Esophagus squamous epithelium (tissue), 5 donors: ENCODE measurements around the gene TMCC1. TPM values are rescaled to one million over a fixed set of nuclear protein-coding genes. Genes with fewer than 3 reads are reported as not detected.

Experiments
- DNase-seq: peaks from one replicate; lab custom pipeline; 2025; lab: John Stamatoyannopoulos, UW
- H3K27ac ChIP-seq, 4 donors: fragments of 200-600 bp; sonication (generic); one replicate each; pipeline ENCODE4 v1.5.1; 2016 to 2019; ENCODE audit warnings: mild to moderate bottlenecking in 1 of 4
- H3K27me3 ChIP-seq, 4 donors: fragments of 200-600 bp; sonication (generic); 1 replicate in 3 of 4; 2 replicates in 1 of 4; pipeline versions ENCODE4 v1.5.1 to v1.6.0; 2017 to 2021; ENCODE audit warnings: antibody characterized with exemption in 1 of 4
- H3K36me3 ChIP-seq, 3 donors: fragments of 200-600 bp; sonication (generic); one replicate each; pipeline ENCODE4 v1.5.1; 2016 to 2019
- H3K4me1 ChIP-seq, 3 donors: fragments of 200-600 bp; sonication (generic); one replicate each; pipeline ENCODE4 v1.5.1; 2017 to 2019
- H3K4me3 ChIP-seq, 4 donors: fragments of 200-600 bp; sonication (generic); 1 replicate in 3 of 4; 2 replicates in 1 of 4; pipeline ENCODE4 v1.5.1; 2016 to 2019; ENCODE audit warnings: mild to moderate bottlenecking in 2 of 4, moderate library complexity in 1 of 4
- H3K9me3 ChIP-seq, 3 donors: fragments of 200-600 bp; sonication (generic); one replicate each; pipeline ENCODE4 v1.5.1; 2016 to 2019
- CTCF ChIP-seq, 6 experiments: fragments of 450-650 bp in 4 of 6; fragments of 200-600 bp in 2 of 6; sonication (generic) in 2 of 6; IDR thresholded peaks; one replicate each; pipeline ENCODE4 v1.5.1; 2016 to 2019; ENCODE audit warnings: antibody characterized with exemption in 6 of 6, mild to moderate bottlenecking in 4 of 6, moderate library complexity in 4 of 6
- POLR2A ChIP-seq, 4 donors: fragments of 450-650 bp; IDR thresholded peaks; one replicate each; pipeline ENCODE4 v1.6.1; 2017; ENCODE audit warnings: antibody characterized with exemption in 4 of 4, mild to moderate bottlenecking in 4 of 4, moderate library complexity in 3 of 4
- WGBS, 2 donors: methylation state at CpG; one replicate each; pipeline ENCODE4 v1.1.5; 2018; 5-methylcytosine and 5-hydroxymethylcytosine counted together
- intact Hi-C: fragments of 100-400 bp; cut with DNase I; formaldehyde crosslinking; loops from one replicate; pipeline ENCODE4 v1.15.0; 2022
- total RNA-seq, 4 donors: library from RNA; depleted of rRNA; stranded (reverse); fragments of >200 nt; gene quantifications; one replicate each; pipeline ENCODE4 v1.1.0, GENCODE V29; 2016
- donor health status: DM: yes; HTN: yes; CAD: no.

TMCC1 gene
- total RNA-seq, 4 donors from 2014 or later: 13.1 to 23.5 (median 18.4) TPM

- intact Hi-C loops: no loop called here
- TF ChIP-seq CTCF (IDR thresholded peaks at IDR 0.05): no peak
- no peak for TF ChIP-seq POLR2A (IDR thresholded peaks at IDR 0.05)
- Histone ChIP-seq H3K4me1 (no peaks in the 10 kb centered on the region), H3K4me3 (no peak overlapping the region), H3K27me3 (no peaks in the 10 kb centered on the region), H3K36me3 (peaks cover 0 to 11% (median 0%) of the 10 kb centered on the region in 3 donors), H3K27ac (no peak overlapping the region), H3K9me3 (no peaks in the 10 kb centered on the region)
- 91 to 93% methylated on average over 3 of the region's 3 CpGs for WGBS, 2 donors
- DNase-seq: no peak
Measured at GRCh38 chr3:129770604-129771003, 122.9 kb downstream of the TMCC1 start.

DNA sequence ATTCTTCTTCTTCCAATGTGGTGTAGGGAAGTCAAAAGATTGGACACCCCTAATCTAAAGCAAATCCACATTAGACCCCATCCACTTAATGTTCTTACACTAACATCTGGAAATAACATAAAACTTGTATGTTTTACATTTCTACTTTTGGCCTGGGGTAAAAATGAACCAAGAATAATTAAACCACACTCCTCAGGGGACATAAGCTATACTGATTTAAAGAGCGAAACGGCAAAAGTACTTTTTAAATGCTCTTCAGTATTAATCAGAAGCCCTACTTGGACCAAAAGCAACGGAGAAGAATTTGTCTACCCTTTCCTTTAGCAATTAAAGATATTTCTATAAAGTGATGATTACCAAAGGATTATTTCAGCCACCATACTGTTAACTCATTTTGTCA is 123.9 kb downstream of the TMCC1 start:
- H3K36me3 ChIP-seq: peaks cover 0 to 3% (median 0%) of the 10 kb centered on the region in 3 donors
- H3K27me3 ChIP-seq: no peaks in the 10 kb centered on the region
- H3K9me3 ChIP-seq: no peaks in the 10 kb centered on the region
- no peak for TF ChIP-seq POLR2A (IDR thresholded peaks at IDR 0.05)
- WGBS, 2 donors: 91 to 93% methylated on average over 3 of the region's 3 CpGs
- no peak overlapping the region for H3K27ac ChIP-seq
- H3K4me1 ChIP-seq: no peaks in the 10 kb centered on the region
- intact Hi-C loops: no loop called here
- no peak overlapping the region for H3K4me3 ChIP-seq
- DNase-seq: no peak

- no peak overlapping the region for H3K27ac ChIP-seq
- WGBS, 2 donors: 64 to 71% methylated on average over 1 of the region's 1 CpG
- no peaks in the 10 kb centered on the region for H3K4me1 ChIP-seq
- intact Hi-C loops: no loop called here
- H3K4me3 ChIP-seq: no peak overlapping the region
- DNase-seq: no peak
- no peaks in the 10 kb centered on the region for H3K27me3 ChIP-seq
- TF ChIP-seq CTCF (IDR thresholded peaks at IDR 0.05) (no peak), POLR2A (IDR thresholded peaks at IDR 0.05) (no peak)
- H3K9me3 ChIP-seq: no peaks in the 10 kb centered on the region
- no peaks in the 10 kb centered on the region for H3K36me3 ChIP-seq
Measured at GRCh38 chr3:129768728-129769127, 124.8 kb downstream of the TMCC1 start.

- Histone ChIP-seq H3K4me3 (no peak overlapping the region), H3K9me3 (no peaks in the 10 kb centered on the region), H3K27me3 (no peaks in the 10 kb centered on the region), H3K4me1 (no peaks in the 10 kb centered on the region), H3K27ac (no peak overlapping the region), H3K36me3 (no peaks in the 10 kb centered on the region)
- no peak for DNase-seq
- TF ChIP-seq CTCF (IDR thresholded peaks at IDR 0.05) (no peak), POLR2A (IDR thresholded peaks at IDR 0.05) (no peak)
- 70% methylated on average over 2 of the region's 2 CpGs for WGBS, 2 donors
- intact Hi-C loops: no loop called here
Measured at GRCh38 chr3:129766135-129766534, 127.4 kb downstream of the TMCC1 start.

GRCh38 chr3:129764090-129764489 is 129.4 kb downstream of the TMCC1 start:
- TF ChIP-seq CTCF (IDR thresholded peaks at IDR 0.05) (no peak), POLR2A (IDR thresholded peaks at IDR 0.05) (no peak)
- Histone ChIP-seq H3K27ac (no peak overlapping the region), H3K36me3 (no peaks in the 10 kb centered on the region), H3K4me1 (no peaks in the 10 kb centered on the region), H3K9me3 (no peaks in the 10 kb centered on the region), H3K4me3 (no peak overlapping the region), H3K27me3 (no peaks in the 10 kb centered on the region)
- DNase-seq: no peak
- intact Hi-C loops: no loop called here

- 47 to 67% methylated on average over 1 of the region's 1 CpG for WGBS, 2 donors
- H3K36me3 ChIP-seq: peaks cover 0 to 5% (median 0%) of the 10 kb centered on the region in 3 donors
- no peaks in the 10 kb centered on the region for H3K9me3 ChIP-seq
- H3K4me1 ChIP-seq: no peaks in the 10 kb centered on the region
- H3K4me3 ChIP-seq: no peak overlapping the region
- TF ChIP-seq CTCF (IDR thresholded peaks at IDR 0.05) (no peak), POLR2A (IDR thresholded peaks at IDR 0.05) (no peak)
- H3K27me3 ChIP-seq: no peaks in the 10 kb centered on the region
- no peak overlapping the region for H3K27ac ChIP-seq
- intact Hi-C loops: no loop called here
- DNase-seq: no peak
Measured at GRCh38 chr3:129758785-129759320, 134.7 kb downstream of the TMCC1 start.
